ENCODE data around the gene HYLS1.

HYLS1 gene

GRCh38 chr11:125949271-125950177 lies 62.1 kb downstream of the HYLS1 start:
- TF ChIP-seq CTCF (IDR thresholded peaks at IDR 0.05; ENCODE audit: insufficient read depth, low read depth, low read length, missing control alignments) = no peak
- no peak overlapping the region for H3K4me3 ChIP-seq (ENCODE audit: low read depth, low read length)
- DNase-seq (ENCODE audit: low read depth) = no peak

GRCh38 chr11:125950178-125950490 lies 62.7 kb downstream of the HYLS1 start:
- no peak for DNase-seq (ENCODE audit: low read depth)
- no peak for TF ChIP-seq CTCF (IDR thresholded peaks at IDR 0.05; ENCODE audit: insufficient read depth, low read depth, low read length, missing control alignments)
- H3K4me3 ChIP-seq (ENCODE audit: low read depth, low read length) = no peak overlapping the region
